Activated T-cell treated with anti-CD3 and anti-CD28 coated beads, Interleukin-2, amount 50 U/mL, for 1 hour (primary cell): ENCODE data around the gene ZMAT5.

ENCODE experiments used
- DNase-seq: peaks from one replicate; pipeline ENCODE4 v3.0.0-alpha.2; 2020

Gene ZMAT5

GRCh38 chr22:29766632-29767170 is at the start of gene ZMAT5:
Gene ZMAT5 (minus strand): TSS chr22:29767007. CDS start chr22:29748544, 18,463 bp downstream.
- peak; percentile 86 for DNase-seq

- DNase-seq: no peak
Observed at GRCh38 chr22:29816539-29816938, 49.7 kb upstream of the ZMAT5 start.

GRCh38 chr22:29816128-29816527 is 49.3 kb upstream of the ZMAT5 start:
- no peak for DNase-seq

GRCh38 chr22:29815580-29815979 is 48.8 kb upstream of the ZMAT5 start:
- no peak for DNase-seq

GRCh38 chr22:29814003-29814402 is 47.2 kb upstream of the ZMAT5 start:
- DNase-seq: no peak

- no peak for DNase-seq
Observed at GRCh38 chr22:29813563-29813962, 46.8 kb upstream of the ZMAT5 start.

- DNase-seq: no peak
Observed at GRCh38 chr22:29813126-29813525, 46.3 kb upstream of the ZMAT5 start.

- no peak for DNase-seq
Observed at GRCh38 chr22:29811377-29811776, 44.6 kb upstream of the ZMAT5 start.

GRCh38 chr22:29810216-29810615 is 43.4 kb upstream of the ZMAT5 start:
- DNase-seq: no peak

GRCh38 chr22:29806196-29806595 is 39.4 kb upstream of the ZMAT5 start:
- no peak for DNase-seq

GRCh38 chr22:29804985-29805384 is 38.2 kb upstream of the ZMAT5 start:
- no peak for DNase-seq

- no peak for DNase-seq
Observed at GRCh38 chr22:29803190-29803589, 36.4 kb upstream of the ZMAT5 start.

GRCh38 chr22:29801796-29802195 is 35.0 kb upstream of the ZMAT5 start:
- no peak for DNase-seq

- no peak for DNase-seq
Observed at GRCh38 chr22:29801153-29801552, 34.3 kb upstream of the ZMAT5 start.

- no peak for DNase-seq
Observed at GRCh38 chr22:29799217-29799680, 32.4 kb upstream of the ZMAT5 start.

- no peak for DNase-seq
Observed at GRCh38 chr22:29798801-29799200, 32.0 kb upstream of the ZMAT5 start.

- no peak for DNase-seq
Observed at GRCh38 chr22:29798318-29798717, 31.5 kb upstream of the ZMAT5 start.

- DNase-seq: no peak
Observed at GRCh38 chr22:29797351-29797750, 30.5 kb upstream of the ZMAT5 start.

- no peak for DNase-seq
Observed at GRCh38 chr22:29795663-29796062, 28.9 kb upstream of the ZMAT5 start.

GRCh38 chr22:29793396-29793795 is 26.6 kb upstream of the ZMAT5 start:
- DNase-seq: no peak

- DNase-seq: no peak
Observed at GRCh38 chr22:29790061-29790460, 23.3 kb upstream of the ZMAT5 start.

- DNase-seq: no peak
Observed at GRCh38 chr22:29788339-29789279, 21.8 kb upstream of the ZMAT5 start.

- DNase-seq: no peak
Observed at GRCh38 chr22:29787371-29787980, 20.7 kb upstream of the ZMAT5 start.

GRCh38 chr22:29786031-29786430 is 19.2 kb upstream of the ZMAT5 start:
- no peak for DNase-seq
